ENCODE data around the gene RRAS. TPM values are rescaled to one million over a fixed set of nuclear protein-coding genes. Genes with fewer than 3 reads are reported as not detected.
A peak's percentile ranks its signal among the peaks of the same experiment; 100 is the strongest.

Gene RRAS
- total RNA-seq, 1 donor, result 8.7 TPM

- Histone ChIP-seq H3K9me3 (ENCODE audit: low read depth, low read length) (no peaks in the 10 kb centered on the region), H3K4me3 (ENCODE audit: low read length) (peak within 1 kb of the TSS; percentile 84), H3K27me3 (ENCODE audit: insufficient read depth, low read length) (no peaks in the 10 kb centered on the region), H3K4me1 (ENCODE audit: insufficient read depth, low read length) (peaks cover 20% of the 10 kb centered on the region)
Measured at GRCh38 chr19:49590971-49591730, 48.8 kb downstream of the RRAS start, which contains the start of gene PRR12. PRR12 (plus strand) TSS chr19:49591182; CDS start chr19:49591655, 473 bp downstream.

DNA sequence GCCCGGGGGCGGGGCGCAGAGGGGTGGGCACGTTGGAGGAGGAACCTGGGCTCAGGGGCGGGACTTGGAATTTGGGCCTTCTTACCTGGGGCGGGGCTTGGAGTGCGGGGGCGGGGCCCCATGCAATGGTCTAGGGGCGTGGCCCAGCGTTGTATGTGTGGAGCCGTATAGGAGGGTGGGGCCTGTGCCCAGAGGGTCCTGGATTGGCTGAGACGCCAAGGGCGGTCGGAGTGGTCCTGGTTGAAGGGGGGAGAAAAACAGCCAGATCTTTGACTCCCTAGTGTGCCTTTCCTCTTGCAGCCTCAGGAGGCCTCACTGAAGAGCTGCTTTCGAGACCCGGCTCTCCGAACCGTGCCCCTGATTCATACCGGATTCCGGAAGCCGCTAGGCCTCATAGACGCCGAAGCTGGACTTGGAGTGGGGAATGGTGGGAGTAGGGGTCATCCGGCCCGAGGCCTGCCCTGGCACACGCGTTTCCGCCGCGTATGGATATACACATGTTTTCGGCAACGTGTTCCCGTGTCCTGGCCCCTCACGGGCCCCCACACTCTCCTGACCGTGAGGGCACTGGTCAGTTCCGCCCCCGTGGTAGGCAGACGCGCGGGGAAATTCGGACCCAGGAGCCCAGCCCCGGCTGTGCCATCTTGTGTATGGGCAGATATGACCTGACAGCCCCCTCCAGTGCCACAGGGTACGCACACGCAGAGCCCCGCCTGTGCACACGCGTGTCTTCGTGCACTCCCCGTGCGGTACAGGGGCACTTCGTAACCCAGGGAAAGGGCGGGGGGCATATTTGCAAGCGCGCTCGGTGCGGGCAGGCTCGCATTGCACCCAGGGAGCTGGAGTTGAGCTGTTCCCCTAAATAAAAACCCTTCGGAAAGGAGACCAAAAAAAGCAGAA is 49.6 kb downstream of the RRAS start:
- Histone ChIP-seq H3K4me3 (ENCODE audit: low read length) (peak overlapping the region; percentile 84), H3K27me3 (ENCODE audit: insufficient read depth, low read length) (no peaks in the 10 kb centered on the region), H3K4me1 (ENCODE audit: insufficient read depth, low read length) (peaks cover 20% of the 10 kb centered on the region), H3K9me3 (ENCODE audit: low read depth, low read length) (no peaks in the 10 kb centered on the region)

- Histone ChIP-seq H3K27me3 (ENCODE audit: insufficient read depth, low read length) (no peaks in the 10 kb centered on the region), H3K4me1 (ENCODE audit: insufficient read depth, low read length) (peaks cover 20% of the 10 kb centered on the region), H3K9me3 (ENCODE audit: low read depth, low read length) (no peaks in the 10 kb centered on the region), H3K4me3 (ENCODE audit: low read length) (no peak overlapping the region)
Measured at GRCh38 chr19:49589502-49589905, 50.4 kb downstream of the RRAS start.

- no peaks in the 10 kb centered on the region for H3K9me3 ChIP-seq (ENCODE audit: low read depth, low read length)
- no peaks in the 10 kb centered on the region for H3K27me3 ChIP-seq (ENCODE audit: insufficient read depth, low read length)
- H3K4me3 ChIP-seq (ENCODE audit: low read length), result no peak overlapping the region
- peaks cover 14% of the 10 kb centered on the region for H3K4me1 ChIP-seq (ENCODE audit: insufficient read depth, low read length)
Measured at GRCh38 chr19:49588365-49589122, 51.4 kb downstream of the RRAS start.

DNA sequence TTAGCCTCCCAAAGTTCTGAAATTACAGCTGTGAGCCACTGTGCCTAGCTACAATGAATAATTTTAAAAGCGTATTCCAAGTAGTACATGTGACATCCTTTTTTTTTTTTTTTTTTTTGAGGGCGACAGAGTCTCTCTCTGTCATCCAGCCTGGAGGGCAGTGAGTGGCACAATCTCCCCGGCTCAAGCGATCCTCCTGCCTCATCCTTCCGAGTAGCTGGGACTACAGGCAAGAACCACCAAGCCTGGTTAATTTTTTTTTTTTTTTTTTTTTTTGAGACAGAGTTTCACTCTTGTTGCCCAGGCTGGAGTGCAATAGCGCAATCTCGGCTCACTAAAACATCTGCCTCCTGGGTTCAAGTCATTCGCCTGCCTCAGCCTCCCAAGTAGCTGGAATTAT is 52.7 kb downstream of the RRAS start:
- H3K27me3 ChIP-seq (ENCODE audit: insufficient read depth, low read length), result no peaks in the 10 kb centered on the region
- no peak overlapping the region for H3K4me3 ChIP-seq (ENCODE audit: low read length)
- H3K9me3 ChIP-seq (ENCODE audit: low read depth, low read length), result no peaks in the 10 kb centered on the region
- peaks cover 3% of the 10 kb centered on the region for H3K4me1 ChIP-seq (ENCODE audit: insufficient read depth, low read length)

Other genes starting within 250 kb of the RRAS start
- not detected for gene PTH2, start 216.7 kb downstream of the RRAS start, total RNA-seq
- gene GFY, start 214.8 kb downstream of the RRAS start, total RNA-seq, result not detected
- gene SLC17A7, start 198.6 kb downstream of the RRAS start, total RNA-seq, result not detected
- 45.2 TPM for gene PIH1D1, start 188.3 kb downstream of the RRAS start, total RNA-seq
- gene ALDH16A1, start 186.9 kb downstream of the RRAS start, total RNA-seq, result 13.7 TPM
- gene FLT3LG, start 165.9 kb downstream of the RRAS start, total RNA-seq, result 49.6 TPM
- gene RPL13A, start 152.5 kb downstream of the RRAS start, total RNA-seq, result 4,457 TPM
- gene RPS11, start 143.7 kb downstream of the RRAS start, total RNA-seq, result 8,046 TPM
- gene FCGRT, start 127.5 kb downstream of the RRAS start, total RNA-seq, result 123 TPM
- 1.6 TPM for gene RCN3, start 112.1 kb downstream of the RRAS start, total RNA-seq
- gene NOSIP, start 59.6 kb downstream of the RRAS start, total RNA-seq, result 88.6 TPM
- gene PRRG2, start 58.8 kb downstream of the RRAS start, total RNA-seq, result 1.4 TPM
- gene PRR12, start 49.0 kb downstream of the RRAS start, total RNA-seq, result 6.4 TPM
- 8.9 TPM for gene SCAF1, start 2.1 kb upstream of the RRAS start, total RNA-seq
- gene IRF3, start 25.7 kb upstream of the RRAS start, total RNA-seq, result 27.2 TPM
- gene BCL2L12, start 25.8 kb upstream of the RRAS start, total RNA-seq, result 1.8 TPM
- gene PRMT1, start 37.1 kb upstream of the RRAS start, total RNA-seq, result 51.1 TPM
- gene ADM5, start 49.5 kb upstream of the RRAS start, total RNA-seq, result 0.84 TPM
- gene CPT1C, start 51.0 kb upstream of the RRAS start, total RNA-seq, result 0.73 TPM
- 0.31 TPM for gene TSKS, start 123.2 kb upstream of the RRAS start, total RNA-seq
- gene AP2A1, start 126.9 kb upstream of the RRAS start, total RNA-seq, result 30.2 TPM
- gene FUZ, start 173.1 kb upstream of the RRAS start, total RNA-seq, result 4.6 TPM
- gene MED25, start 178.1 kb upstream of the RRAS start, total RNA-seq, result 15.1 TPM
- 26.1 TPM for gene PTOV1, start 211.0 kb upstream of the RRAS start, total RNA-seq
- 28.4 TPM for gene PNKP, start 227.4 kb upstream of the RRAS start, total RNA-seq
- 3.0 TPM for gene AKT1S1, start 237.2 kb upstream of the RRAS start, total RNA-seq
- gene TBC1D17, start 237.6 kb upstream of the RRAS start, total RNA-seq, result 6.1 TPM